ENCODE data around the gene SULT2B1. TPM values are rescaled to one million over a fixed set of nuclear protein-coding genes. Genes with fewer than 3 reads are reported as not detected.

SULT2B1 gene
- total and polyA plus RNA-seq, 2 experiments from 2014 or later: 0.79 TPM; not detected in 1

DNA sequence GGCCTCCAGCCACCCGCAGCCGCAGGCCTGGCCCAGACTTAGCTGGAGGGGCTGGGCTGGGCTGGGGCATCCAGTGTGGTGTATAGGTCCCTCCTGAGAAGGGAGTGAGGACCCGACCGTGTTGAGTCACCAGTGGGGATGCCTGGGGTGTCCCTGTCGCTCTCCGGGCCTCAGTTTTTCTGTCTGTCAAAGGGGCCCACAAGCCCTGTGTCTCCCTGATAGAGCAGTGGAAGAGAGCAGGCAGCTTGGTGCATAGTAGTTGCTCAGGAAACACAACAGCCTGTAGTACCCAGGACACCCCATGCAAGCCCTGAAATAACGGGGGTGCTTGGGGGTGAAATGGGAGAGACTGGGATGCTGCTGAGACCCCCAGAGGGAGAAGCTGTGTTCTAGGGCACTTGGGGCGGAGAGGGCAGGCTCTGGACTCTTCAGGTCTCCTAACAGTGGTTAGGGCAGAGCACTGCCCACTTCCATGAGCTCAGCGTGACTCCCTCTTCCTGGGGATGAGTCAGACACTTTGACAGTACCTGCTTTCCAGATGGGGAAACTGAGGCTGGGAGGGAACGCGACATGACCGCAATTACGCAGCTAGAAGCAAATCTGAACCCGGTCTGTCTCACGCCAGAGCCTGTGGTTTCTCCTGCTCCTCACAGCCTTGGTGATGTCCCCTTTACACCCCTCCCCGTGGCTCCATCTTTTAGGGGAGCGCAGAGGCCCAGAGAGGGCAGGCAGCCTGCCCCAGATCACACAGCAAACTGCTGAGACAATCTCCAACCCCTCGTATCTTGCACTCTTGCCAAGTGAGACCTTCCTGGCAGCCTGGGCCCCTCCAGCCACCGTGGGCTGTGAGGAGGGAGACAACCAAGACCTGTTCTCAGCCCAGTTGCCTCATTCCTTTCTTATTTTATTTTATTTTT lies 692 bp downstream of the SULT2B1 start:
- Histone ChIP-seq H3K9me2 (replicated peaks; ENCODE audit: insufficient read depth) (no peaks in the 10 kb centered on the region), H2AFZ (no peak overlapping the region), H3K4me3 (no peak overlapping the region), H3K4me2 (no peak overlapping the region), H3K36me3 (replicated peaks; ENCODE audit: insufficient read depth, low read depth) (no peaks in the 10 kb centered on the region), H3K27me3 (no peaks in the 10 kb centered on the region), H3K9me3 (ENCODE audit: low read depth) (no peaks in the 10 kb centered on the region), H3K27ac (no peak overlapping the region), H3K79me2 (no peaks in the 10 kb centered on the region), H4K20me1 (ENCODE audit: insufficient read depth, poor library complexity, severe bottlenecking) (no peaks in the 10 kb centered on the region), H3K4me1 (ENCODE audit: insufficient read depth) (peaks cover 18% of the 10 kb centered on the region)
- TF ChIP-seq CTCF (IDR thresholded peaks at IDR 0.05; ENCODE audit: poor library complexity) (no peak), EZH2 (IDR thresholded peaks at IDR 0.05; ENCODE audit: borderline replicate concordance) (no peak), EZH2phosphoT487 (IDR thresholded peaks at IDR 0.05; ENCODE audit: low read depth, severe bottlenecking, unreplicated experiment) (no peak)
- no peak for DNase-seq (ENCODE audit: low spot score)
- 87% methylated on average over 19 of the region's 19 CpGs for WGBS (ENCODE audit: low lambda C conversion rate, missing lambda C conversion rate)

- Histone ChIP-seq H3K4me3 (no peak overlapping the region), H3K4me1 (ENCODE audit: insufficient read depth) (peaks cover 18% of the 10 kb centered on the region), H3K27ac (peak overlapping the region; percentile 87), H4K20me1 (ENCODE audit: insufficient read depth, poor library complexity, severe bottlenecking) (no peaks in the 10 kb centered on the region), H3K9me2 (replicated peaks; ENCODE audit: insufficient read depth) (no peaks in the 10 kb centered on the region), H3K4me2 (peak overlapping the region; percentile 67), H3K36me3 (replicated peaks; ENCODE audit: insufficient read depth, low read depth) (no peaks in the 10 kb centered on the region), H3K79me2 (no peaks in the 10 kb centered on the region), H2AFZ (no peak overlapping the region), H3K27me3 (no peaks in the 10 kb centered on the region), H3K9me3 (ENCODE audit: low read depth) (no peaks in the 10 kb centered on the region)
- TF ChIP-seq CTCF (IDR thresholded peaks at IDR 0.05; ENCODE audit: poor library complexity) (no peak), EZH2phosphoT487 (IDR thresholded peaks at IDR 0.05; ENCODE audit: low read depth, severe bottlenecking, unreplicated experiment) (no peak), EZH2 (IDR thresholded peaks at IDR 0.05; ENCODE audit: borderline replicate concordance) (no peak)
- 7% methylated on average over 15 of the region's 18 CpGs for WGBS (ENCODE audit: low lambda C conversion rate, missing lambda C conversion rate)
- DNase-seq (ENCODE audit: low spot score): peak; percentile 90
These were observed 1.9 kb downstream of the SULT2B1 start for GRCh38 chr19:48553676-48554384.

DNA sequence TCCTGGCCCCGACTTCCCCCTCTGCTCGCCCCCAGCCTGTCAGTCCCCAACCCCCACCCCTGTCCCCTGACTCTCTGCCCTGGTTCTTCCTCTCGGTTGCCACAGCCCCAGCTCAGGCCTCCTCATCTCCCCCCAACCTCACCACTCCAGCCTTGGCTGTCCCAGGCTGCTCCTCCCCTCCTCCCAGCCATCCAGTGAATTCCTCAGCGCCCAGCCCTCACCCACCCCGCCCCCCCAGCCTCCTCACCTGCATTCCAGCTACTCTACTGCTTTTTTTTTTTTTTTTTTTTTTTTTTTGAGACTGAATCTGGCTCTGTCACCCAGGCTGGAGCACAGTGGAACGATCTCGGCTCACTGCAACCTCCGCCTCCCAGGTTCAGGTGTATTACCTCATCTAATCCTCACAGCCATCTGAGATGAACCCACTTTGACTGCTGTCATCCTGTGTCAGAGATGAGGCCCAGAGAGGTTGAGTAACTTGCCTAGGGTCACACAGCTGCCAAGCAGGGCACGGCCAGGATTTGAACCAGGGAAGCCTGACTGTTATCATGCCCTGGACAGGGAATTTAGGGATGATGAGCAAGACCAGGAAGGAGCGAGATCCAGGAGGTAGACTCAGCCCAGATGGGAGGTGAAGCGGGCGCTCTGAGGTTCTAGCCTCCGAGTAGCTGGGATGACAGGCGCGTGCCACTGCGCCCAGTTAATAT lies 2.6 kb downstream of the SULT2B1 start:
- H3K9me3 ChIP-seq (ENCODE audit: low read depth): no peaks in the 10 kb centered on the region
- TF ChIP-seq EZH2phosphoT487 (IDR thresholded peaks at IDR 0.05; ENCODE audit: low read depth, severe bottlenecking, unreplicated experiment) (no peak), EZH2 (IDR thresholded peaks at IDR 0.05; ENCODE audit: borderline replicate concordance) (no peak), CTCF (IDR thresholded peaks at IDR 0.05; ENCODE audit: poor library complexity) (no peak)
- H3K27ac ChIP-seq: peak overlapping the region; percentile 87
- H2AFZ ChIP-seq: no peak overlapping the region
- no peaks in the 10 kb centered on the region for H4K20me1 ChIP-seq (ENCODE audit: insufficient read depth, poor library complexity, severe bottlenecking)
- H3K4me1 ChIP-seq (ENCODE audit: insufficient read depth): peaks cover 18% of the 10 kb centered on the region
- H3K4me2 ChIP-seq: peak overlapping the region; percentile 67
- H3K79me2 ChIP-seq: no peaks in the 10 kb centered on the region
- 63% methylated on average over 13 of the region's 16 CpGs for WGBS (ENCODE audit: low lambda C conversion rate, missing lambda C conversion rate)
- no peaks in the 10 kb centered on the region for H3K9me2 ChIP-seq (replicated peaks; ENCODE audit: insufficient read depth)
- H3K36me3 ChIP-seq (replicated peaks; ENCODE audit: insufficient read depth, low read depth): no peaks in the 10 kb centered on the region
- H3K27me3 ChIP-seq: no peaks in the 10 kb centered on the region
- peak; percentile 87 for DNase-seq (ENCODE audit: low spot score)
- no peak overlapping the region for H3K4me3 ChIP-seq
